GM19239 (cell line): Measurements from ENCODE around the gene SLC25A19.

Experiments used
- DNase-seq: peaks from one replicate; pipeline ENCODE4 v3.0.0; 2011; ENCODE audit warnings: low spot score; ENCODE audit not compliant: insufficient read length
- FAIRE-seq: peaks from 2 replicates; lab custom pipeline; 2011; peaks lifted over from hg19 to GRCh38; lab: Jason Lieb, UNC

Gene SLC25A19

DNA sequence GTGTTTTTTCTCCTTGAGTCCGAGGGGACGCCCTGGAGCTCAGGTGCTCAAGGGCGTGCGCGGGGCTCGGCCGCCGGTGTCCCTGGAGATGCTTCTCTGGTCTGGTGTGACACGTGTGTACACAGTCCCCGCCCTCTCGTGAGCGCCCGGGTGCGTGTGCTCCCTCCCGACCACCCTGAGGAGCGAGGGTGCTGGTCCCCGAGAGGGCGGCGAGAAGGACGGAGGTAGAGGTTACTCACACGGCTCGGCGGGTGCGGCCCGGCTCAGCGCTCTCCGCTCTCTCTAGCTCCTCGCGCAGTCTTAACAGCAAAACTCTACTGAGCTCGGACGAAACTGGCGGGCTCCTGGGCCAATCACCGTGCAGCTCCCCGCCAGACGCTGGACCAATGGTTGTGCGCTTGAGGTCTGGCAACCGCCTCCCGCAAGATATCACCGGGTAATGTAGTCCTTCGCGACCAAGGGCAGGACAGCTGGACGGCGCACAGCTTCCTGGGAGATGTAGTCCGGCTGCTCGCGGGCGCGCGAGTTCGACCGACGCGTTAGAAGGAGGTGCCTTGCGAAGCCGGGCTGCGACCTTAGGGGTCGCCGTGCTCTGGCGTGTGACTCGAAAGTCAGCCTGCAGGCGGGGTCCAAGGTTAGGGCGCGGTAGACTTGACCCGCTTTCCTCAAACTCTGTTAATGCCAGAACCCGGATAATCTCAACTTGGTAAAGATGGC is at the start of gene SLC25A19:
SLC25A19 (minus strand) TSS at position 319 of the 717 bp plus-strand sequence. CDS start 2,669 bp downstream, outside the sequence.
- peak; percentile 87 for DNase-seq
- FAIRE-seq: peak; percentile 96

DNA sequence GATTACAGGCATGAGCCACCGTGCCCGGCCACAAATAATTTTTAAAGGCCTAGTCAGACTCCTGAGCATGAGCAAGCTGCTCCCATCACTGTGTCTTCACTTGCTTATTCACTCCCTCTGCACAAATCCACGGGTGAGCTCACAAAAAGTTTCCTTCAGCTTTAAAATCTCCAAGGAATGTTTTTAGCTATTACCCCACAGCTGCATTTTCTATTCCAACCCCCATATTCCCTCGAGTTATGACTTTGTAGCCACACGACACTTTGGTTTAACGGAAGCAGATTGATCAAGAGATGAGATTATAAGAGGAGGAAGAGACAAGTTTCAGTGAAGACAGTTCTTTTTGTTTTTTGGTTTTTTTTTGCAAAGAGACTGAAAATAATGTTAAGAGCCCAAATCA is 49.1 kb upstream of the SLC25A19 start:
- no peak for DNase-seq
- peak; percentile 11 for FAIRE-seq

DNA sequence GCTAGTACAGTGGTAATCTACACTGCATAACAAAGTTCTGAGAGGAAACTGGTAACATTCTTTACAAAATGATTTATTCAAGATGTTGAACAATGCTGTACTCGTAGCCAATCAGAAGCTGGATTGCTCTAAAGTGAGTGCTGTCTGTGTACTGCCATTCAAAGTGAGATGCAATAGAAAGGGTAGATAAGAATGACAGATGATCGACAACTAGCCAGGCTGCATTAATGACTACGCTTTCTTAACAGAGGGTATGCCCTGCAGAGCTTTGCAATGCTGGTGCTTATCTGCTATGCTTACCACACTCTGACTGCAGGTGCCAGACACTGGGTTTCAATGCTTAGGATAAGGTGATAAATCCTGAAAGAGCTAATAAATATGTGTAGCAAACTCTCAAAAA is 46.1 kb upstream of the SLC25A19 start:
- DNase-seq (no peak), FAIRE-seq (peak; percentile 4)

DNA sequence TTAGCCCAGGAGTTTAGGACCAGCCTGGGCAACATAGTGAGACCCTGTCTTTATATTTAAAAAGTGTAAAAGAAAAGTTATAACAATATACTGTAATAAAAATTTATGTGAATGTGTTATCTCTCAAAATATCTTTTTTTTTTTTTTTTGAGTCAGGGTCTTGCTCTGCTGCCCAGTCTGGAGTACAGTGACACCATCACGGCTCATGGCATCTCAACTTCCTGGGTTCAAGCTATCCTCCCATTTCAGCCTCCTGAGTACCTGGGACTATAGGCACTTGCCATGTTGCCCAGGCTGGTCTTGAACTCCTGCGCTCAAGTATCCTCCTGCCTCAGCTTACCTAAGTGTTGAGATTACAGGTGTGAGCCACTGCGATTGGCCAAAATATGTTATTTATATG is 45.5 kb upstream of the SLC25A19 start:
- no peak for FAIRE-seq
- DNase-seq: no peak

DNA sequence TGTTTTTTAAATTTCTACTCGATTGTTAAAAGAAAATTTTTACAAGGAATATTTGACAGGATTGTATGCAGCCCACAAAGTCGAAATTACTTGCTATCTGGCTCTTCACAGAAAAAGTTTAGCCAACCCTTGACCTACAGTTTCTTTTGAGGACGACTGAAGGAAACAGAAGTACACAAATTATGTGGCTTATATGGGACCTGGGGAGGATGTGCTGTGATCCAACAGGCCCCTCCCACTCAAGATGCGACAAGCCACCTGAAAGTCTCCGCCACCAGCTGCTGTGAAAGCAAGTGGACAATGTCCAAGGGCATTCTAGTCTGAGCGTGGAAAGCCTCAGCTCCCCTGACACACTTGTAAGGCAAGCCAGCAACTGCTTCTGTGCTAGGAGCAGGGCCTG is 42.4 kb upstream of the SLC25A19 start:
- DNase-seq (no peak), FAIRE-seq (no peak)

DNA sequence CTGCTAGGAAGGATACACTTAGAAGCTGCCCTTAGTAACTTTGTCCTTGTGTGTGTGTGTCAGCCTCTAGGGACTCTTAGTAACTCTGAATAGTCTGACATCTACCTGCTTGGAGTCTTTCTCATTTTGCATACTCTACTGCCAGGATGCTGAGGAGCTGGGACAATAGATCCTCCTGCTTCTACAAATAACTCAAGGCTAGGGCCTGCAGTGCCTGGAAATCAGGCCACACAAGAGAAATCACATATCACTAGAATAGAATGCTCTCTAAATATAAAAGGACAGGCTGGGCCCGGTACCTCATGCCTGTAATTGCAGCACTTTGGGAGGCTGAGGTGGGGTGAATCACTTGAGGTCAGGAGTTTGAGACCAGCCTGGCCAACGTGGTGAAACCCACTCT is 38.5 kb upstream of the SLC25A19 start:
- FAIRE-seq: no peak
- no peak for DNase-seq

DNA sequence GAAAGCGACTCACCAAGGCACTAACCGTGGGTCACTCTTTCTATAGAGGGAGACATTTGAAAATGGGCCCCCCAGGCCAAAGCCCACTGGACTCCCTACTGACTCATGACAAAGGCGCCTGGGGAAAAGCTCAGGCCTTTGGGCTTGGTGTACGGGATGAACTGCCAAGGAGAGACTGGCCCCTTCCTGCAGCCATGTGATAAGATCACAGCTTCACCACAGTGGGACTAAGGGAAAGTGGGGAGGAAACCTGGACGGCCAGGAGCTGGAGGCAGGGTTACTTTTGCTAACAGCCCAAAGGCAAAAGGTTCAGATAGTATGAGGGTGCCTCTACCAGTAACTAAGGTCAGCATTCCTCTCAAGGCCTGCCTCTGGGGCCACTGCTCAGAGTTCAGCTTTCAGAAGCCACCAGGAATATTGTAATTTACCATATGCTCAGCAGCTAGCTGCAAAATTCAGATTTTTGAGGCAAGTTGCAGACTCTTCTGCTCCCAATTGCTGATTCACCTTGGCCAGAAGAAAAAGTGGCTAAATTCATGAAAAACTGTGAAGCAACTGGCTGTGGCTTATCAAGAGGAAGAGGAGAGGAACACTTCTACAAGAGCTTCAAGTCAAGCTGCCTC is 37.1 kb upstream of the SLC25A19 start:
- FAIRE-seq: no peak
- DNase-seq: no peak

DNA sequence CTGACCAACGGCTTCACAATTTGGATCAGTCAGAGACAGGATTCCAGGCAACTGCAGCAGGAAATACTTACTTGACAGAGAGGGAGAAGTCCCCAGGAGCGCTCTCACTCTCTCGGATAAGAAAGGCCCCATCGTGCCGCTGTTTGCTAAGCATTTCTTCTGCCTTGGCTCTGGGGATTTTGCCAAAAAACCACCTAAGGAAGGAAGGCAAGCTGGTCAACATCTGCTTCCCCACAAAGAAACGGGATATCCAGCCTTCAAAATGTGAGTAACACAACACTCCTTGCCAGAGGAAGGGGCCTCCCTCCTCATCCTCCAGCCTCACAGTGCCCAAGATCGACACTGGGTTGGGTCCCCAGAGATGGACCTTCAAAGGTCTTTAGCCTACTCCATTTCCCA is 36.6 kb upstream of the SLC25A19 start:
- DNase-seq: no peak
- FAIRE-seq: no peak

DNA sequence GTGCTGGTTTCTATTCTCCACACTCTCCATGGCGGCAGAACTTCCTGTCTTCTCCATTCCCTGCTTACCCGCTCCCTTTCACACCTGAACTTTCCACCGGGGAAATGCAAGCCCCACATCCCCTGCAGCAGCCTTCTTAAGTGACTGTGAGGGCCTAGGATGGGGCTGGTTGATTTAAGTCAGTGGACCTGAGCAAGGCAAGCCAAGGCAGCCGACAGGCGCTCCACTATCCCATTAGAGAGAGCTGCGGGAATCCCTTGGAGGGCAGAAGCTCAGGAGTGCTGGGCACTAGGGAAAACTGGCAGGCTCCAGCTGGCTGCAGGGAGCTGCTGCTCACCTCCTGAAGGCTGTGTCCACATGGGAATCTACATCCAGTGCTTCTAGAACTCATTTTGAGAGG is 36.1 kb upstream of the SLC25A19 start:
- FAIRE-seq (no peak), DNase-seq (no peak)

DNA sequence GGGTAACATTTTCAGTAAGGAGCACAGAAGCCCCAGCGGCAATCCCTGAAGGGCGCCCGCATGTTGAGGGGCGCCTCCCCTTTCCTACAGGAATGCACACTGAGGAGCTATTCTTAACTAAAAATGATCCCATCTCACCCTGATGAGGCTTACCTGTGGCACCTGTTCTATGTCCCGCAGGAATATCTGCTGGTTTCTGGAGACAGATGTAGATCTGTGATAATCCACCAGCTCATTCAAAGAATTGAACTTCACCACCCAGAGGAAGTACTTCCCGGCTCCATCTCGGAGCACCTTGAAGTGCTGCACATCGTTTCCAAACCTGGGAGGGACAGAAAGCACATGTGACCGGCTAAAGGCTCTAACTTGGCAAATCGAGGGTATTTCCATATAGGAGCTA is 32.3 kb upstream of the SLC25A19 start:
- no peak for DNase-seq
- FAIRE-seq: no peak

DNA sequence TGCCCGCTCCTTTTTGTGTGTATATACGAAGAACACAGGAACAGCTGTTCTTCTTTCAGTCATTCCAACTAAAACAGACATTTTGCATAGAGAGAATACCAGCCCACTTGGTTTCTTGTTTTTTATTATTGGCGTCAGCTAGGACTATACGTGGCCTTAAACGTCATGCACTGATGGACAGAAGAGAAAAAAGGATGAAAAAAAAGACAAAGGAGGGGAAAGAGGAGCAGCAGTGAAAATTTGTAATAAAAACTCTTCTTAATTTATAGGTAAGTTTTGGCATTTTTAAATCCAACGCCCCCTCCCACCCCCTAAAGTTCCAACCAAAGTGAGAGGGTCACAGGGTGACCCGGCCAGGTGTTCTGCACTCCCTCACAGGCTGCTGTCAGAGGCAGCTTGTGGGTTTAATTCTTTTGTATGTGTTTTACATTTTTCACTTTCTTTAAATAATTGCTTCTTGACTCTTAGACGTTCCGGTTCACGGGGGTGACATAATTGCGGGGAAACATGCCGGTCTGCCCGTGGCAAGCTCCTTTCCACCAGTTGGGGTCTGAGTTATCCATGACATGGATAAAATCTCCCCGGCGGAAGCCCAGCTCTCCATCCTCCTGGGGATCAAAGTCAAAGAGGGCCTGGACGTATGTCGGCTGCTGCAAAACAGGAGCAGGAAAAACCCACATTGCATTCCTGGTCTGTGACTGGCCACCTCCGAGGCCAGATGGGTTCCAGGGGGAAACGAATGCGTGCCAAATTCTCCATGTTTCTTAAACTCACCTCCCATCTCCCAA is 30.9 kb upstream of the SLC25A19 start:
- FAIRE-seq (peak; percentile 89), DNase-seq (peak; percentile 49)

DNA sequence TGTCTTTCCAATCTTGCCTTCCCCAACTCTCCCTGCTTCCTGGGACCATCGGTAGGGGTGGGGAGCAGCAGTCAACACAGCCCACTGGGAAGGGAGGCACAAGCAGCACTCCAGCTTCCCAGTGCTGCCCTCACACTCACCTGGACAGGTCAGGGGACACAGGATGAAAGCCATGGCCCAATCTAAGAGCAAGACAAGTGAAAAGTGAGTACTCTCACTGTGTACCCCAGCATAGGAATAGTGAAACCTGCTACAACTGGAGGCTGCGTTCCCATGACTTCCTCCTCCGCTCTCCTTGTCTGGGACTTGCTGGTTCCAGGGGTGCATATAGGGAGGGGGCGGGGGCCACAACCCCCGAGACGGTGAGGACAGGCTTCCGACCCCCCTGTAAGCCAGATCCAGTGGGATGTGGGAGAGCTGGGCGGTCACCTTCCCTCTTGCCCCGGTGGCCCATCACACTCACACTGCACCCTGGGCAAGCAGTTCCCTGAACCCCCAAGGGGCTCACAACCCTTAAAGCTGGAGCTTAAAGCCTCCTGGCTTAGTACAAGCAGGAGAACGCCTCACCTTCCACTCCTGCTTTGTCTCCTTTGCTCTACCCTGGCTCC is 29.5 kb upstream of the SLC25A19 start:
- FAIRE-seq (no peak), DNase-seq (no peak)

DNA sequence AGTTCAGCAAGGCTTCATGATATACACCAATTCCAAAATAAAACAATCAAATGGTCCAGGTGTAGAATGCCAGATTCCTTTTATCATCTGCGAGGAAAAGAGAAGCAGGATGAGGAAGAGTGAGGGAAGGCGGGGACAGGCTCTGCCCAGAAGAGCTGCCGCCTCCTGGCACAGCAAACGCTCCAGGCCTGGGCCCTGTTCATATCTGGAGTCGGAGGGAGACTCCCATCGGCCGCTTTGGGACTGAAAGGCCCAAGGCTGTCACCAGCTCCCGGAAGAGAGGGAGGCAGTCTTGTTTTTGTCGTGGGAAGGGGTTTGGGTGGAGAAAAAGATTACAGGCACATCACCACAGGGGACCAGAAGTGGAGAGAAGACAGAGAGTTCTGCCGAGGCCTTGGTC is 29.0 kb upstream of the SLC25A19 start:
- DNase-seq: no peak
- FAIRE-seq: no peak

DNA sequence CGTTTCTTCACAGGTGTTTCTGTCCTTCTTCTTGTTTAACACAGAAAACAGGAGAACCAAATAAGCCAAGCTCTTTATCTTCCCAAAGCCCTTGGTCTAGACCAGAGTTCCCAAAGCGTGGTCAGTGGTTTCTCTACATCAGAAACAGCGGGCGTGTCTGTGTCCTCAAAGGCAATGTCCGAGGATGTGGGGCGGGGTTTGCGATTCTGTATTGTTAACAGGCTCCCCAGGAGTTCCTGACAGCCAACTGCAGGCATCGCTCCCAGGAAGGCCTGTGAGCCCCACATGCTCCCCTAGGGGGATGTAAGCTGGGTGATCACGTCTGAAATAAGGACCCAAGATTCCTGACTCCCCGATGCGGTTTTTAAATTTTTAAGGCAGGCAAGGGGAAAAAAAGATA is 28.4 kb upstream of the SLC25A19 start:
- no peak for DNase-seq

DNA sequence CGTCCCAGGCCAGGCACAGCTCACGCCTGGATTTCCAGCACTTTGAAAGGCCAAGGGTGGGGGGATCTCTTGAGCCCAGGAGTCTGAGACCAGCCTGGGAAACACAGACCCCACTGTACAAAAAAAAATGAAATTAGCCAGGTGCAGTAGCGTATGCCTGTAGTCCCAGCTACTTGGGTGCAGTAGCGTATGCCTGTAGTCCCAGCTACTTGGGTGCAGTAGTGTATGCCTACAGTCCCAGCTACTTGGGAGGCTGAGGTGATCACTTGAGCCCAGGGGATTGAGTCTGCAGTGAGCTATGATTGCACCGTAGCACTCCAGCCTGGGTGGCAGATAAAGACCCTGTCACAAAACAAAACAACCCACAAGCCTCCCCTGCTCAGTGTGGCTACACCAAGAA is 27.0 kb upstream of the SLC25A19 start:
- DNase-seq: no peak
- FAIRE-seq: peak; percentile 81

More for the DNA sequence above, 28.4 kb upstream of the SLC25A19 start:
- FAIRE-seq: no peak

DNA sequence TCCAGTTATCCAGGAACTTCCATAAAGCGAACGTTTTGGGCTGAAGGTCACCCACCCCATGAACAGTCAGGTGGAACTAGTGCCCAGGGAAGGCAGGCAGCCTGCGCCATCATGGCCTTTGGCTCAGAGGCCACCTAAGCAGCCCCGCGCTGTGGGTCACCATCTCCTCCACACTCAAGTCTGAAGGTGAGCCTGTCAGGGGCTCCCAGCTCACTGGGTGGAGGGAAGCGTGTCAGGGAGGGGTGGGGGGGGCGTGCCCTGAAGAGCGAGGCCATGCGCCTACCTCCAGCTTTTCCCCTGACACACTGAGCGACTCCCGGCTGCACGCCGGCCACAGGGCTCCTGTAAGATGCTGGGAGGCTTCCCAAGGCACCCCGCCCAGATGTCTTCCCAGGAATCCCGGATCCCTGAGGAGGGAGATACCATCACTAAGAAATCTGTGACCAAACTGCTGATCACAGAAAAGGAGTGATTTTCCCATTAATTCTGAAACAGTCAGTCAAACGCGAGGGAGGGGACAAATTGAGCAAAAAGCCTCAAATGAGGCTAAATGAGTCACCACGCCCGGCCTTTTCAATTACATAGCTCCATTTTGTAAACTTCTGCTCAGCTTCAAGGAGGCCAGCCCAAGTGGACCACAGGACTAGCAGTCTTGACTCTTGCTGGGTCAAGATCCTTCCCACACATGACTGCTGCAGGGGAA is 26.5 kb upstream of the SLC25A19 start:
- DNase-seq (no peak), FAIRE-seq (no peak)

DNA sequence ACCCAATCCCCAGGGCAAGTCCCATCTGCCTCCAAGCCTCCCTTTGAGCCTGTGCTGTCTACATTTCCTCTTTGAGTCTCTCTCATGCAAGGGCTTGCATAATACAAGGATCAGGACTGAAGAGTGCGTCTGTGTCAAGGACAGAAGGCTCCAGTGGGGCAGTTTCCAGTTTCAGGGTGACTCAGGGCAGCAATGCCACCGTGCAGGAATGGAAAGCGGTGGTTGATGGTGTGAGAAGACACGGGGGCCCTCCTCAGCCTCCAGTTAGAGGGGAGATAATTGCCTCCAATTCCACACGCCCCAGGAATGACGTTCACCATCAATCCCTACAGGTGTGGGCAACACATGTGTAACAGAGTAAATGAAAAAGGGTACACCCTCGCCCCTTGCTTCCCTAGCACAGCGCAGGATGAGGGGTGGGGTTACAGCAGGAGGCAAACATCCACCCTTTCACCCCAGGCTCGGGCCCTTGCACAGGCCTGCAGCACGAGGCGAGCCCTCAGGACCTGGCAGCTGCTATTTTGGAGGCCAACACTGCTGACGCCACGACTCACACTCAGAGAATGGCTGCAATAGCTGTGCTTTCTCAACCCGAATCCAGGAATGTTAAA is 24.8 kb upstream of the SLC25A19 start:
- peak; percentile 89 for FAIRE-seq

DNA sequence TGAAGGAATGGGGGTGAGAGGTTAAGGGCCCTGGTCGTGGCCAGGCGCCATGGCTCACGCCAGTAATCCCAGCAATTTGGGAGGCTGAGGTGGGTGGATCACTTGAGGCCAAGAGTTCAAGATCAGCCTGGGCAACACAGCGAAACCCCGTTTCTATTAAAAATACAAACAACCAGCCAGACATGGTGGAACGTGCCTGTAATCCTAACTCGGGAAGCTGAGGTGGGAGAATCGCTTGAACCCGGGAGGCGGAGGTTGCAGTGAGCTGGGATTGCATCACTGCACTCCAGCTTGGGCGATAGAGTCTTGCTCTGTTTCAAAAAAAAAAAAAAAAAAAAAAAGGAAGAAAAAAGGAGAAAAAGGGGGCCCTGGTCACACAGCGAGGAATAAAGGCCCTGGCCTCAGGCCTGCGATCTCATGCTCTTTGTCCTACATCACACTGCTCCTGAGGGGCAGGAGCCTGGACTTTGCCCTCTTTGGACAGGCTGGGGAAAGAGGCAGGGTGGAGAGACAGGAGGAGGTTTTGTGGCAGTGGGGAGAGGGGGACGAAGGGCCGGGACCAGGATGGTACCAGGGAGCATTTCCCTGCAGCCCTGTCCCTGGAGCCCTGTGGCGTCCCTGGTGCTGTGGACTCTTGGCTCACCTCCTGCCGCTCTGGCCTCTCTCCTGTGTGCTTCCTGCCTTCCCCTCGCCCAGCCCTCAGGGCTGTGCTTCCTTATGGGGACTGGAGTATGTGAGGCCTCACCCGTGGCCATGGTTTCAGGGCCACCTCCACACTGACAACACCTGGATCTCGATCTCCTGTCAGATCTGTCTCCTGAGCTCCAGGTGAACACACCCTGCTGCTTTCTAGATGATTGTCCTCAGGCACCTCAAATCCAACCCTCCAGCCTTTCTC is 19.7 kb upstream of the SLC25A19 start:
- FAIRE-seq (no peak), DNase-seq (no peak)

More for the DNA sequence above, 24.8 kb upstream of the SLC25A19 start:
- no peak for DNase-seq
